Tibial nerve (tissue), 4 donors: ENCODE measurements around the gene ZBTB44.

Experiments used
- EP300 ChIP-seq, 2 donors: sonication (generic); formaldehyde crosslinking; IDR thresholded peaks; one replicate each; pipeline ENCODE4 v1.6.1; 2017; ENCODE audit warnings: antibody characterized with exemption in 2 of 2, mild to moderate bottlenecking in 1 of 2
- POLR2A ChIP-seq, 2 donors: fragments of 450-650 bp; IDR thresholded peaks; one replicate each; pipeline ENCODE4 v1.6.1; 2017; ENCODE audit warnings: antibody characterized with exemption in 2 of 2, mild to moderate bottlenecking in 2 of 2, moderate library complexity in 2 of 2
- TF ChIP-seq, protein P1 (sequence below), 5 experiments: fragments of 200-600 bp in 3 of 5; fragments of 450-650 bp in 2 of 5; sonication (generic) in 3 of 5; IDR thresholded peaks; one replicate each; pipeline ENCODE4 v1.5.1; 2016 to 2019; ENCODE audit warnings: antibody characterized with exemption in 5 of 5, mild to moderate bottlenecking in 3 of 5, moderate library complexity in 2 of 5

DNA sequence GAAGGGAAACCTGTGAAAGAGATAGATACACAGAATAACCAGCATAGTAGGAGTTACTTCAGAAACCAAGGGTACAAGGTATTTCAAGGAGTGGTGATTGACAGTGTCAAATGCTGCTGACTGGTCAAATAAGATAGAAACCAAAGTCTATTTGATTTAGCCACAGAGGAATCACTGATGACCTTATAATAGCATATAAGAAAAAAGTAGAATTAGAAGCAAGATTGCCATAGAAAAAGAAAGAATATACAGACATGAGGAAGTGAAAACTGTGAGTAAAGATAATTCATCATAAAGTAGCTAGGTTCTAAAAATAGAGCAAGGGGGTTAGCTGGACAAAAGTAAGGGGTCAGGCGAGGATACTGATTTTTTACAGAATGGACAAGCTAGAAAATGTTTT, 14.2 kb downstream of the ZBTB44 start:
- TF ChIP-seq, protein P1, sequence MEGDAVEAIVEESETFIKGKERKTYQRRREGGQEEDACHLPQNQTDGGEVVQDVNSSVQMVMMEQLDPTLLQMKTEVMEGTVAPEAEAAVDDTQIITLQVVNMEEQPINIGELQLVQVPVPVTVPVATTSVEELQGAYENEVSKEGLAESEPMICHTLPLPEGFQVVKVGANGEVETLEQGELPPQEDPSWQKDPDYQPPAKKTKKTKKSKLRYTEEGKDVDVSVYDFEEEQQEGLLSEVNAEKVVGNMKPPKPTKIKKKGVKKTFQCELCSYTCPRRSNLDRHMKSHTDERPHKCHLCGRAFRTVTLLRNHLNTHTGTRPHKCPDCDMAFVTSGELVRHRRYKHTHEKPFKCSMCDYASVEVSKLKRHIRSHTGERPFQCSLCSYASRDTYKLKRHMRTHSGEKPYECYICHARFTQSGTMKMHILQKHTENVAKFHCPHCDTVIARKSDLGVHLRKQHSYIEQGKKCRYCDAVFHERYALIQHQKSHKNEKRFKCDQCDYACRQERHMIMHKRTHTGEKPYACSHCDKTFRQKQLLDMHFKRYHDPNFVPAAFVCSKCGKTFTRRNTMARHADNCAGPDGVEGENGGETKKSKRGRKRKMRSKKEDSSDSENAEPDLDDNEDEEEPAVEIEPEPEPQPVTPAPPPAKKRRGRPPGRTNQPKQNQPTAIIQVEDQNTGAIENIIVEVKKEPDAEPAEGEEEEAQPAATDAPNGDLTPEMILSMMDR (IDR thresholded peaks at IDR 0.05), result no peak
- no peak for TF ChIP-seq POLR2A (IDR thresholded peaks at IDR 0.05)
- TF ChIP-seq EP300 (IDR thresholded peaks at IDR 0.05), result no peak
